ENCODE results near the gene CD22. TPM values are rescaled to one million over a fixed set of nuclear protein-coding genes. Genes with fewer than 3 reads are reported as not detected.

The CD22 gene
- total RNA-seq, 1 donor from 2014 or later: 4.7 TPM

- Histone ChIP-seq H3K27me3 (ENCODE audit: control insufficient read depth in 3 of 3, insufficient read depth in 3 of 3, low read length in 3 of 3) (peaks cover 54 to 66% (median 56%) of the 10 kb centered on the region in 3 donors), H3K4me1 (ENCODE audit: control insufficient read depth in 3 of 3, insufficient read depth in 3 of 3, low read length in 3 of 3) (no peaks in the 10 kb centered on the region), H3K4me3 (ENCODE audit: low read length in 3 of 3) (no peak overlapping the region), H3K9me3 (ENCODE audit: control insufficient read depth in 3 of 3, low read length in 3 of 3) (no peaks in the 10 kb centered on the region), H3K36me3 (ENCODE audit: control insufficient read depth in 3 of 3, insufficient read depth in 3 of 3, low read length in 3 of 3) (no peaks in the 10 kb centered on the region), H3K27ac (ENCODE audit: low read depth, low read length) (no peak overlapping the region), H3K9ac (ENCODE audit: low read depth in 1 of 3, low read length in 3 of 3) (no peak overlapping the region)
Measured at GRCh38 chr19:35294859-35295791, 33.9 kb upstream of the CD22 start.

- Histone ChIP-seq H3K9ac (ENCODE audit: low read depth in 1 of 3, low read length in 3 of 3) (no peak overlapping the region), H3K4me1 (ENCODE audit: control insufficient read depth in 3 of 3, insufficient read depth in 3 of 3, low read length in 3 of 3) (no peaks in the 10 kb centered on the region), H3K36me3 (ENCODE audit: control insufficient read depth in 3 of 3, insufficient read depth in 3 of 3, low read length in 3 of 3) (no peaks in the 10 kb centered on the region), H3K27ac (ENCODE audit: low read depth, low read length) (no peak overlapping the region), H3K27me3 (ENCODE audit: control insufficient read depth in 3 of 3, insufficient read depth in 3 of 3, low read length in 3 of 3) (peaks cover 58 to 72% (median 61%) of the 10 kb centered on the region in 3 donors), H3K9me3 (ENCODE audit: control insufficient read depth in 3 of 3, low read length in 3 of 3) (no peaks in the 10 kb centered on the region), H3K4me3 (ENCODE audit: low read length in 3 of 3) (no peak overlapping the region)
Measured at GRCh38 chr19:35295792-35296462, 33.1 kb upstream of the CD22 start.

DNA sequence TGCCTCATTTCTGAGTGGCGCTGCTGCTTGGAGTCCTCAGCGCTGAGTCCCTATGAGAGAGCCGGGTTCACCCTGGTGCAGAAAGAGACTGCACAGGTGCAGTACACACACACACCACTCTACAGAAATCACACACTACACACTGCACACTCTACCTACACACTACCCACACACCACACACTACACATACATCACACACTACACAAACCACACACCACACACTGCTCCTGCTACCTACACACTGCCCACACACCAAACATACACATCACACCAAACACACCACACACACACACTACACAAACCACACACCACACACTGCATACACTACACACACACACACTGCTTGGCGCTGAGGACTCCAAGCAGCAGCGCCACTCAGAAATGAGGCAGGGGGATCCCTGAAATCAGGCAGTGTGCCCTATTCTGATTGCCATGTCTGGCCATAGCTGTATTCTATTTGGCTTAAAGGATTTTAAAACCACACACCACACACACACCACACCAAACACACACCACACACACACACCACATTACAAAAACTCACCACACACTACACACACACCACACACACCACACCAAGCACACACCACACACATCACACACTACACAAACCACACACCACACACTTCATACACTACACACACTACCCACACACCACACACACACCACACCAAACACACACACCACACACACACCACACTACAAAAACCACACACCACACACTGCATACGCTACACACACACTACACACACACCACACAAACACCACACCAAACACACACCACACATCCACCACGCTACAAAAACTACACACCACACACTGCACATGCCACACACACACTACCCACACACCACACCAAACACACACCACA, 32.1 kb upstream of the CD22 start:
- peaks cover 51 to 72% (median 61%) of the 10 kb centered on the region in 3 donors for H3K27me3 ChIP-seq (ENCODE audit: control insufficient read depth in 3 of 3, insufficient read depth in 3 of 3, low read length in 3 of 3)
- H3K36me3 ChIP-seq (ENCODE audit: control insufficient read depth in 3 of 3, insufficient read depth in 3 of 3, low read length in 3 of 3): no peaks in the 10 kb centered on the region
- no peaks in the 10 kb centered on the region for H3K4me1 ChIP-seq (ENCODE audit: control insufficient read depth in 3 of 3, insufficient read depth in 3 of 3, low read length in 3 of 3)
- no peak overlapping the region for H3K27ac ChIP-seq (ENCODE audit: low read depth, low read length)
- no peaks in the 10 kb centered on the region for H3K9me3 ChIP-seq (ENCODE audit: control insufficient read depth in 3 of 3, low read length in 3 of 3)
- no peak overlapping the region for H3K4me3 ChIP-seq (ENCODE audit: low read length in 3 of 3)
- no peak overlapping the region for H3K9ac ChIP-seq (ENCODE audit: low read depth in 1 of 3, low read length in 3 of 3)

DNA sequence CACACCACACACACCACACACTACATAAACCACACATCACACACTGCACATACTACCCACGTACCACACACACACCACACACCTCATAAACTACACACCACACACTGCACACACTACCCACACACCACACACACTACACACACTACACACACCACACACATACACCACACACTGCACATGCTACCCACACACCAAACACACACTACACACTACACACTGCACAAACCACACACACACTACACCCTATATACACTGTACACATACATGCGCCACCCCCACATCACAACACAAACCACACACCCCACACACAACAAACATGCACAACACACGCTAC, 31.5 kb upstream of the CD22 start:
- Histone ChIP-seq H3K4me1 (ENCODE audit: control insufficient read depth in 3 of 3, insufficient read depth in 3 of 3, low read length in 3 of 3) (no peaks in the 10 kb centered on the region), H3K9me3 (ENCODE audit: control insufficient read depth in 3 of 3, low read length in 3 of 3) (no peaks in the 10 kb centered on the region), H3K27me3 (ENCODE audit: control insufficient read depth in 3 of 3, insufficient read depth in 3 of 3, low read length in 3 of 3) (peaks cover 51 to 78% (median 65%) of the 10 kb centered on the region in 3 donors), H3K36me3 (ENCODE audit: control insufficient read depth in 3 of 3, insufficient read depth in 3 of 3, low read length in 3 of 3) (no peaks in the 10 kb centered on the region), H3K27ac (ENCODE audit: low read depth, low read length) (no peak overlapping the region), H3K9ac (ENCODE audit: low read depth in 1 of 3, low read length in 3 of 3) (no peak overlapping the region), H3K4me3 (ENCODE audit: low read length in 3 of 3) (no peak overlapping the region)

GRCh38 chr19:35297922-35298321, 31.1 kb upstream of the CD22 start:
- H3K27me3 ChIP-seq (ENCODE audit: control insufficient read depth in 3 of 3, insufficient read depth in 3 of 3, low read length in 3 of 3): peaks cover 50 to 76% (median 63%) of the 10 kb centered on the region in 3 donors
- H3K4me1 ChIP-seq (ENCODE audit: control insufficient read depth in 3 of 3, insufficient read depth in 3 of 3, low read length in 3 of 3): no peaks in the 10 kb centered on the region
- no peaks in the 10 kb centered on the region for H3K9me3 ChIP-seq (ENCODE audit: control insufficient read depth in 3 of 3, low read length in 3 of 3)

DNA sequence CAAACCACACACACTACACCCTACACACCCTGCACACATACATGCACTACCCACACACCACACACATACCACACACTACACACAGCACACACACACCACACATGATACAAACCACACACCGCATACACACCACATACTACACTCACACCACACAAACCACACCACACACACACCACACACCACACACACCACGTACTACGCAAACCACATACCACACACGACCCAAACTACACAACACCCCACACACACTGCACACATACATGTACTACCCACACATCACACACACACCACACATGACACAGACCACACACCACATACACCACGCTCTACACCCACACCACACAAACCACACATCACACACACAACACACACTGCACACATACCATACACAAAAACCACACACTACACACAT, 30.4 kb upstream of the CD22 start:
- Histone ChIP-seq H3K9me3 (ENCODE audit: control insufficient read depth in 3 of 3, low read length in 3 of 3) (no peaks in the 10 kb centered on the region), H3K36me3 (ENCODE audit: control insufficient read depth in 3 of 3, insufficient read depth in 3 of 3, low read length in 3 of 3) (no peaks in the 10 kb centered on the region), H3K9ac (ENCODE audit: low read depth in 1 of 3, low read length in 3 of 3) (no peak overlapping the region), H3K4me3 (ENCODE audit: low read length in 3 of 3) (no peak overlapping the region), H3K27me3 (ENCODE audit: control insufficient read depth in 3 of 3, insufficient read depth in 3 of 3, low read length in 3 of 3) (peaks cover 50 to 76% (median 57%) of the 10 kb centered on the region in 3 donors), H3K27ac (ENCODE audit: low read depth, low read length) (no peak overlapping the region), H3K4me1 (ENCODE audit: control insufficient read depth in 3 of 3, insufficient read depth in 3 of 3, low read length in 3 of 3) (no peaks in the 10 kb centered on the region)

More at GRCh38 chr19:35297922-35298321, 31.1 kb upstream of the CD22 start:
- H3K36me3 ChIP-seq (ENCODE audit: control insufficient read depth in 3 of 3, insufficient read depth in 3 of 3, low read length in 3 of 3): no peaks in the 10 kb centered on the region
- H3K9ac ChIP-seq (ENCODE audit: low read depth in 1 of 3, low read length in 3 of 3): no peak overlapping the region
- no peak overlapping the region for H3K27ac ChIP-seq (ENCODE audit: low read depth, low read length)
- no peak overlapping the region for H3K4me3 ChIP-seq (ENCODE audit: low read length in 3 of 3)

GRCh38 chr19:35299523-35300338, 29.3 kb upstream of the CD22 start:
- H3K27me3 ChIP-seq (ENCODE audit: control insufficient read depth in 3 of 3, insufficient read depth in 3 of 3, low read length in 3 of 3): peaks cover 42 to 73% (median 52%) of the 10 kb centered on the region in 3 donors

DNA sequence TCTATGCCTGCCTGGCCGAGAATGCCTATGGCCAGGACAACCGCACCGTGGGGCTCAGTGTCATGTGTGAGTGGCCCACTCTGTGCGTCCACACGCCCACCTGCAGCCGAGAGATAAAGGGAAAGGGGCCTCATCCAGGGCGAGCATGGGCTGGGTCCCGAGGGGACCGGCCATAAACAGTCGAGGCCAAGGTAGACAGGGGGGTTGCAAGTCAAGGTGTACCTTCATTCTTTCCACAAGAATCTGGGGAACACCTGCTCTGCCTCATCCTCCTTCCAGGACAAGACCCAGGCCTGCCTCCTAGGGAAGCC, 28.7 kb upstream of the CD22 start:
- Histone ChIP-seq H3K9me3 (ENCODE audit: control insufficient read depth in 3 of 3, low read length in 3 of 3) (no peaks in the 10 kb centered on the region), H3K36me3 (ENCODE audit: control insufficient read depth in 3 of 3, insufficient read depth in 3 of 3, low read length in 3 of 3) (no peaks in the 10 kb centered on the region), H3K9ac (ENCODE audit: low read depth in 1 of 3, low read length in 3 of 3) (no peak overlapping the region), H3K27ac (ENCODE audit: low read depth, low read length) (no peak overlapping the region), H3K4me1 (ENCODE audit: control insufficient read depth in 3 of 3, insufficient read depth in 3 of 3, low read length in 3 of 3) (no peaks in the 10 kb centered on the region), H3K27me3 (ENCODE audit: control insufficient read depth in 3 of 3, insufficient read depth in 3 of 3, low read length in 3 of 3) (peaks cover 39 to 71% (median 48%) of the 10 kb centered on the region in 3 donors), H3K4me3 (ENCODE audit: low read length in 3 of 3) (no peak overlapping the region)

More at GRCh38 chr19:35299523-35300338, 29.3 kb upstream of the CD22 start:
- Histone ChIP-seq H3K27ac (ENCODE audit: low read depth, low read length) (no peak overlapping the region), H3K9me3 (ENCODE audit: control insufficient read depth in 3 of 3, low read length in 3 of 3) (no peaks in the 10 kb centered on the region), H3K4me1 (ENCODE audit: control insufficient read depth in 3 of 3, insufficient read depth in 3 of 3, low read length in 3 of 3) (no peaks in the 10 kb centered on the region), H3K4me3 (ENCODE audit: low read length in 3 of 3) (no peak overlapping the region), H3K9ac (ENCODE audit: low read depth in 1 of 3, low read length in 3 of 3) (no peak overlapping the region), H3K36me3 (ENCODE audit: control insufficient read depth in 3 of 3, insufficient read depth in 3 of 3, low read length in 3 of 3) (no peaks in the 10 kb centered on the region)

DNA sequence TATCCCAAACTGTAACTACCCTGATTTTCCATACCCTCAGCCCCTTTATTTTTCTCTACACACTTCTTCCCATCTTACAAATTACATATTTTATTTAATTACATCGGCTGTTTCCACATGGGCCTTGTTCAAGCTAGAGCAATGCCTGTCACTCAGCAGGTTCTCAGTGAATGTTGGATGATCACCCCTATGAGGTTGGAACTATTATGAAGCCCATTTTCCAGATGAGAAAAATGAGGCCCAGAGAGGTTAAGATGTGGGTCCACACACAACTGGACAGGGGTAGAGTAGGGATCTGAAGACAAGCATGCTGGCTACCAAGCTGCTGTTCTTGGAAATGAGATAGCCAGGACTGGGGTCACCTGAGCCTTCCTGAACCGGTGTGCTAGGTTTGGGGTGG, 27.0 kb upstream of the CD22 start:
- Histone ChIP-seq H3K27ac (ENCODE audit: low read depth, low read length) (no peak overlapping the region), H3K9ac (ENCODE audit: low read depth in 1 of 3, low read length in 3 of 3) (no peak overlapping the region), H3K27me3 (ENCODE audit: control insufficient read depth in 3 of 3, insufficient read depth in 3 of 3, low read length in 3 of 3) (peaks cover 26 to 63% (median 41%) of the 10 kb centered on the region in 3 donors), H3K9me3 (ENCODE audit: control insufficient read depth in 3 of 3, low read length in 3 of 3) (no peaks in the 10 kb centered on the region), H3K4me3 (ENCODE audit: low read length in 3 of 3) (no peak overlapping the region), H3K4me1 (ENCODE audit: control insufficient read depth in 3 of 3, insufficient read depth in 3 of 3, low read length in 3 of 3) (no peaks in the 10 kb centered on the region), H3K36me3 (ENCODE audit: control insufficient read depth in 3 of 3, insufficient read depth in 3 of 3, low read length in 3 of 3) (no peaks in the 10 kb centered on the region)

Data from skeletal muscle tissue (tissue), 4 donors.